IMR-90 (cell line): ENCODE data around the gene EXTL2. TPM values are rescaled to one million over a fixed set of nuclear protein-coding genes. Genes with fewer than 3 reads are reported as not detected.

Experiments
- ATAC-seq: fragments of 200-7000 bp; cut with Tn5 transposase; 2 replicates; pipeline ENCODE4 v1.9.1; 2020; ENCODE audit warnings: low read depth, mild to moderate bottlenecking, moderate library complexity
- BruUV-seq: library from RNA; stranded (reverse); fragments of 400-500 nt; replicated peaks from 2 replicates; lab custom pipeline; 2021; lab: Mats Ljungman, UMichigan
- CTCF ChIA-PET: fragments of 300-600 bp; formaldehyde crosslinking; extraction: SDS; loops from one replicate; lab custom pipeline; 2021; ENCODE audit warnings: antibody characterized with exemption; lab: Yijun Ruan, JAX
- POLR2A ChIA-PET: fragments of 300-600 bp; sonication (Branson Sonifier 250); formaldehyde crosslinking; loops from one replicate; lab custom pipeline; 2022; ENCODE audit warnings: antibody characterized with exemption; ENCODE audit not compliant: unreplicated experiment; lab: Charles Lee
- DNase-seq: peaks from one replicate; pipeline ENCODE4 v3.0.0; 2013
- H2AFZ ChIP-seq: replicated peaks from 2 replicates; pipeline ENCODE3; 2013; ENCODE audit warnings: low read length, mild to moderate bottlenecking; ENCODE audit not compliant: poor library complexity
- H2AK5ac ChIP-seq: 2 replicates; pipeline ENCODE4 v1.6.1; 2013; ENCODE audit warnings: low read depth, low read length, inconsistent platforms
- H2AK9ac ChIP-seq: replicated peaks from 2 replicates; pipeline ENCODE3; 2013; ENCODE audit warnings: mild to moderate bottlenecking, low read depth, low read length, moderate library complexity; ENCODE audit not compliant: poor library complexity
- H2BK120ac ChIP-seq: 2 replicates; pipeline ENCODE4 v1.6.1; 2013; ENCODE audit warnings: low read depth, low read length, inconsistent platforms
- H2BK15ac ChIP-seq: 3 replicates; pipeline ENCODE4 v1.6.1; 2013; ENCODE audit warnings: low read depth, low read length, inconsistent platforms
- H2BK20ac ChIP-seq: 2 replicates; pipeline ENCODE4 v1.6.1; 2013; ENCODE audit warnings: low read depth, mild to moderate bottlenecking, inconsistent platforms, low read length, moderate library complexity
- H2BK5ac ChIP-seq: 2 replicates; pipeline ENCODE4 v1.6.1; 2013; ENCODE audit warnings: mild to moderate bottlenecking, low read depth, low read length, inconsistent platforms; ENCODE audit not compliant: poor library complexity, severe bottlenecking
- H3K14ac ChIP-seq: replicated peaks from 2 replicates; pipeline ENCODE4 v1.6.1; 2013; ENCODE audit warnings: low read depth, low read length, inconsistent platforms
- H3K18ac ChIP-seq: 2 replicates; pipeline ENCODE4 v1.6.1; 2013; ENCODE audit warnings: low read depth, low read length, control low read depth
- H3K23ac ChIP-seq: 2 replicates; pipeline ENCODE4 v1.6.1; 2013; ENCODE audit warnings: low read depth, low read length, inconsistent platforms
- H3K27ac ChIP-seq: 2 replicates; pipeline ENCODE4 v1.5.1; 2013; ENCODE audit warnings: mild to moderate bottlenecking, control low read depth, low read length; ENCODE audit not compliant: insufficient read depth
- H3K27me3 ChIP-seq: 2 replicates; pipeline ENCODE4 v1.6.1; 2013; ENCODE audit warnings: low read length; ENCODE audit not compliant: control insufficient read depth, insufficient read depth
- H3K36me3 ChIP-seq: 2 replicates; pipeline ENCODE4 v1.6.1; 2013; ENCODE audit warnings: low read length, mixed read lengths; ENCODE audit not compliant: control insufficient read depth, insufficient read depth
- H3K4ac ChIP-seq: 2 replicates; pipeline ENCODE4 v1.6.1; 2013; ENCODE audit warnings: low read depth, low read length, inconsistent platforms
- H3K4me1 ChIP-seq: 2 replicates; pipeline ENCODE4 v1.6.1; 2013; ENCODE audit warnings: low read length, mixed read lengths; ENCODE audit not compliant: control insufficient read depth, insufficient read depth
- H3K4me2 ChIP-seq: 2 replicates; pipeline ENCODE4 v1.6.1; 2013; ENCODE audit warnings: low read depth, mild to moderate bottlenecking, control low read depth, low read length, moderate library complexity
- H3K4me3 ChIP-seq: 2 replicates; pipeline ENCODE4 v1.5.1; 2013; ENCODE audit warnings: low read depth, mild to moderate bottlenecking, control low read depth, low read length, moderate library complexity; ENCODE audit not compliant: insufficient read depth
- H3K56ac ChIP-seq: 2 replicates; pipeline ENCODE4 v1.6.1; 2013; ENCODE audit warnings: low read length, inconsistent platforms; ENCODE audit not compliant: insufficient read depth; ENCODE audit errors: extremely low read depth
- H3K79me1 ChIP-seq, 2 experiments: 2 replicates each; pipeline ENCODE4 v1.6.1; 2013; ENCODE audit warnings: low read length in 2 of 2, inconsistent platforms in 1 of 2, low read depth in 1 of 2
- H3K9ac ChIP-seq: 2 replicates; pipeline ENCODE4 v1.6.1; 2013; ENCODE audit warnings: low read depth, low read length, control low read depth
- H3K9me1 ChIP-seq: 2 replicates; pipeline ENCODE4 v1.6.1; 2013; ENCODE audit warnings: low read length, inconsistent platforms; ENCODE audit not compliant: insufficient read depth
- H3K9me3 ChIP-seq: 2 replicates; pipeline ENCODE4 v1.6.1; 2013; ENCODE audit warnings: low read length; ENCODE audit not compliant: control insufficient read depth, insufficient read depth
- H4K20me1 ChIP-seq: 2 replicates; pipeline ENCODE4 v1.6.1; 2013; ENCODE audit warnings: low read length, inconsistent platforms; ENCODE audit not compliant: insufficient read depth
- H4K5ac ChIP-seq: 2 replicates; pipeline ENCODE4 v1.6.1; 2013; ENCODE audit warnings: mild to moderate bottlenecking, low read depth, low read length, control low read depth
- H4K8ac ChIP-seq, 2 experiments: 2 replicates each; pipeline ENCODE4 v1.6.1; 2013; ENCODE audit warnings: low read depth in 2 of 2, low read length in 2 of 2, control low read depth in 1 of 2, inconsistent platforms in 1 of 2
- H4K91ac ChIP-seq: 2 replicates; pipeline ENCODE4 v1.6.1; 2013; ENCODE audit warnings: low read depth, low read length, inconsistent platforms; ENCODE audit not compliant: insufficient read depth
- BHLHE40 ChIP-seq: fragments of 150-350 bp; IDR thresholded peaks from 2 replicates; pipeline ENCODE4 v1.6.1; 2016; ENCODE audit warnings: mild to moderate bottlenecking, low read depth, low read length
- CEBPB ChIP-seq: IDR thresholded peaks from 2 replicates; pipeline ENCODE4 v1.6.1; 2012; ENCODE audit warnings: low read depth, low read length, improper control_type of control experiment
- CHD1 ChIP-seq: IDR thresholded peaks from 2 replicates; pipeline ENCODE4 v1.6.1; 2012; ENCODE audit warnings: low read depth, low read length, improper control_type of control experiment
- CTCF ChIP-seq: conservative IDR thresholded peaks from 2 replicates; pipeline ENCODE4 v1.5.1; 2012; ENCODE audit warnings: mild to moderate bottlenecking, low read depth, low read length, improper control_type of control experiment
- FOS ChIP-seq: fragments of 150-350 bp; IDR thresholded peaks from 2 replicates; pipeline ENCODE4 v1.6.1; 2016; ENCODE audit warnings: low read depth, low read length
- MAFK ChIP-seq: IDR thresholded peaks from 2 replicates; pipeline ENCODE4 v1.6.1; 2012; ENCODE audit warnings: low read depth, low read length, improper control_type of control experiment
- MAZ ChIP-seq: IDR thresholded peaks from 2 replicates; pipeline ENCODE4 v1.6.1; 2012; ENCODE audit warnings: low read depth, mild to moderate bottlenecking, low read length, improper control_type of control experiment, moderate library complexity, borderline replicate concordance
- MXI1 ChIP-seq: IDR thresholded peaks from 2 replicates; pipeline ENCODE4 v1.6.1; 2012; ENCODE audit warnings: low read depth, mild to moderate bottlenecking, low read length, moderate library complexity, borderline replicate concordance
- NFE2L2 ChIP-seq: fragments of 150-350 bp; IDR thresholded peaks from 2 replicates; pipeline ENCODE4 v1.6.1; 2016; ENCODE audit warnings: low read depth, mild to moderate bottlenecking, low read length
- POLR2A ChIP-seq: IDR thresholded peaks from 2 replicates; pipeline ENCODE4 v1.6.1; 2012; ENCODE audit warnings: mild to moderate bottlenecking, low read depth, low read length
- RAD21 ChIP-seq: IDR thresholded peaks from 2 replicates; pipeline ENCODE4 v1.6.1; 2012; ENCODE audit warnings: low read length, improper control_type of control experiment
- RCOR1 ChIP-seq: IDR thresholded peaks from 2 replicates; pipeline ENCODE4 v1.6.1; 2012; ENCODE audit warnings: mild to moderate bottlenecking, low read length, improper control_type of control experiment; ENCODE audit not compliant: insufficient replicate concordance
- RFX5 ChIP-seq: IDR thresholded peaks from 2 replicates; pipeline ENCODE4 v1.8.0; 2012; ENCODE audit warnings: low read depth, mild to moderate bottlenecking, low read length, moderate library complexity
- SMC3 ChIP-seq: fragments of 150-350 bp; IDR thresholded peaks from 2 replicates; pipeline ENCODE4 v1.6.1; 2016; ENCODE audit warnings: low read depth, mild to moderate bottlenecking, antibody characterized with exemption, low read length, moderate library complexity
- WGBS, 2 experiments: methylation state at CpG; one replicate each; pipeline versions ENCODE4 v1.1.5 to v1.1.7; 2013; ENCODE audit warnings: missing lambda C conversion rate in 2 of 2; ENCODE audit not compliant: insufficient read length in 1 of 2; ENCODE audit errors: extremely low coverage in 2 of 2; 5-methylcytosine and 5-hydroxymethylcytosine counted together
- dilution Hi-C: fragments of 300-500 bp; cut with HindIII; formaldehyde crosslinking; loops from one replicate; pipeline ENCODE4 v1.14.3; 2018; ENCODE audit warnings: low sequenced_read_pairs; ENCODE audit not compliant: unreplicated experiment
- in situ Hi-C: fragments of 300-500 bp; cut with MboI; formaldehyde crosslinking; loops from 3 replicates; pipeline ENCODE4 v1.14.3; 2019; ENCODE audit warnings: low sequenced_read_pairs, inconsistent platforms, mixed read lengths
- intact Hi-C: fragments of 100-400 bp; cut with micrococcal nuclease; formaldehyde crosslinking; loops from 2 replicates; pipeline ENCODE4 v1.10.0; 2022
- polyA plus RNA-seq, 3 experiments: library from polyadenylated mRNA; depleted of rRNA; stranded (reverse); fragments of >200 nt; gene quantifications; 2 replicates each; pipeline ENCODE4 v1.2.3, GENCODE V29; 2012; ENCODE audit warnings: low replicate concordance in 1 of 3
- total RNA-seq: library from RNA; depleted of rRNA; stranded (reverse); fragments of >200 nt; gene quantifications from 2 replicates; pipeline ENCODE4 v1.2.3, GENCODE V29; 2012
- TF ChIP-seq, protein P1 (sequence below): fragments of 150-350 bp; IDR thresholded peaks from 2 replicates; pipeline ENCODE4 v1.6.1; 2017; ENCODE audit warnings: mild to moderate bottlenecking, antibody characterized with exemption, low read length, low read depth
- TF ChIP-seq, protein P2 (sequence below): fragments of 150-350 bp; IDR thresholded peaks from 2 replicates; pipeline ENCODE4 v1.6.1; 2016; ENCODE audit warnings: low read depth, mild to moderate bottlenecking, low read length, moderate library complexity, borderline replicate concordance

The EXTL2 gene
- total and polyA plus RNA-seq, 2 of the 4 experiments (the other 2 are of a cell fraction) = 24.9 to 27.6 TPM

DNA sequence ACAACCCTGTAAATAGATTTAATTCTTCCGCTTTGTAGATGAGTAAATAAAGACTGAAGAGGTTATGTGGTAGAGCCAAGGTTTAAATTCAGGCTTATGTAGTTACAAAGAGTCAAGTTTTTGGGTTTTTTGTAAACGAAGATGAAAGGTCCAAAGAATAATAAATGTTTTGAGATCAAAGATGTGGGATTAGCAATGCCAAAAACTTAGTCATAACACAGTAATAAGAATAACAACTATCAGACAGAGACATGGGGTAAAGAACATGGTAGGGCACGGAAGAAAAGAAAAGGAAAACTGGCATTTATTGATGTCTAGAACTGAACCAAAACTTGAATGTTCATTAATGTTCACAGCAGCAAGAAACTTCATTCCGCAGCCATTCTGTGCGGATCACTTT lies 42.9 kb downstream of the EXTL2 start:
- Histone ChIP-seq H3K4me3 (no peak overlapping the region), H4K8ac (no peak overlapping the region; a peak in 1 of 4 replicates), H3K4ac (no peak overlapping the region), H4K20me1 (no peaks in the 10 kb centered on the region), H3K9me1 (no peaks in the 10 kb centered on the region), H3K79me1 (no peaks in the 10 kb centered on the region), H3K36me3 (no peaks in the 10 kb centered on the region), H3K14ac (no peak overlapping the region), H3K4me2 (no peak overlapping the region), H4K91ac (no peak overlapping the region), H3K27ac (no peak overlapping the region), H3K27me3 (no peaks in the 10 kb centered on the region), H2BK120ac (no peak overlapping the region), H3K9ac (no peak overlapping the region), H4K5ac (no peak overlapping the region), H2AK5ac (no peak overlapping the region), H3K23ac (no peak overlapping the region), H3K9me3 (no peaks in the 10 kb centered on the region; the same call in 1 of the 2 replicates), H2AFZ (no peak overlapping the region), H2BK15ac (no peak overlapping the region), H2AK9ac (no peak overlapping the region), H3K18ac (no peak overlapping the region), H3K56ac (no peak overlapping the region), H2BK5ac (no peak overlapping the region), H3K4me1 (no peaks in the 10 kb centered on the region; the same call in 1 of the 2 replicates), H2BK20ac (no peak overlapping the region)
- CTCF ChIA-PET = no interaction called here
- POLR2A ChIA-PET = no interaction called here
- DNase-seq (no peak), ATAC-seq (no peak)
- BruUV-seq = no TSS peak
- dilution Hi-C loops = no loop called here
- TF ChIP-seq, protein P1, sequence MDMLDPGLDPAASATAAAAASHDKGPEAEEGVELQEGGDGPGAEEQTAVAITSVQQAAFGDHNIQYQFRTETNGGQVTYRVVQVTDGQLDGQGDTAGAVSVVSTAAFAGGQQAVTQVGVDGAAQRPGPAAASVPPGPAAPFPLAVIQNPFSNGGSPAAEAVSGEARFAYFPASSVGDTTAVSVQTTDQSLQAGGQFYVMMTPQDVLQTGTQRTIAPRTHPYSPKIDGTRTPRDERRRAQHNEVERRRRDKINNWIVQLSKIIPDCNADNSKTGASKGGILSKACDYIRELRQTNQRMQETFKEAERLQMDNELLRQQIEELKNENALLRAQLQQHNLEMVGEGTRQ = no peak
- TF ChIP-seq MXI1 = no peak
- TF ChIP-seq CHD1 = no peak
- no peak for TF ChIP-seq RAD21
- no peak for TF ChIP-seq SMC3
- no peak for TF ChIP-seq RFX5
- TF ChIP-seq CEBPB = no peak
- TF ChIP-seq, protein P2, sequence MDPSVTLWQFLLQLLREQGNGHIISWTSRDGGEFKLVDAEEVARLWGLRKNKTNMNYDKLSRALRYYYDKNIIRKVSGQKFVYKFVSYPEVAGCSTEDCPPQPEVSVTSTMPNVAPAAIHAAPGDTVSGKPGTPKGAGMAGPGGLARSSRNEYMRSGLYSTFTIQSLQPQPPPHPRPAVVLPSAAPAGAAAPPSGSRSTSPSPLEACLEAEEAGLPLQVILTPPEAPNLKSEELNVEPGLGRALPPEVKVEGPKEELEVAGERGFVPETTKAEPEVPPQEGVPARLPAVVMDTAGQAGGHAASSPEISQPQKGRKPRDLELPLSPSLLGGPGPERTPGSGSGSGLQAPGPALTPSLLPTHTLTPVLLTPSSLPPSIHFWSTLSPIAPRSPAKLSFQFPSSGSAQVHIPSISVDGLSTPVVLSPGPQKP = no peak
- TF ChIP-seq BHLHE40 = no peak
- no peak for TF ChIP-seq MAFK
- no peak for TF ChIP-seq MAZ
- TF ChIP-seq FOS = no peak
- no peak for TF ChIP-seq RCOR1
- TF ChIP-seq CTCF = no peak
- no peak for TF ChIP-seq NFE2L2
- no peak for TF ChIP-seq POLR2A
- intact Hi-C loops = no loop called here
- WGBS, 2 experiments = no CpG with 5 or more reads among the region's 5 CpGs
- in situ Hi-C loops = no loop called here
